IPS-20b (cell line): ENCODE data around the gene HECTD3.
"Not testable (repeated sequence)": the region's sequence is repeated elsewhere in the genome, so short reads cannot be mapped to it uniquely, and the experiment has no call there.

Experiments
- H3K27ac ChIP-seq: one replicate; pipeline ENCODE4 v1.5.1; 2013; ENCODE audit warnings: low read length
- H3K27me3 ChIP-seq: 2 replicates; pipeline ENCODE4 v1.6.1; 2013; ENCODE audit warnings: mild to moderate bottlenecking, low read length, inconsistent platforms; ENCODE audit not compliant: insufficient read depth
- H3K36me3 ChIP-seq: 2 replicates; pipeline ENCODE4 v1.6.1; 2013; ENCODE audit warnings: low read depth, mild to moderate bottlenecking, inconsistent platforms, low read length, moderate library complexity; ENCODE audit not compliant: insufficient read depth
- H3K4me1 ChIP-seq: 2 replicates; pipeline ENCODE4 v1.6.1; 2013; ENCODE audit warnings: mild to moderate bottlenecking, control low read depth, inconsistent platforms, low read length, moderate library complexity; ENCODE audit not compliant: insufficient read depth
- H3K4me3 ChIP-seq: 2 replicates; pipeline ENCODE4 v1.5.1; 2013; ENCODE audit warnings: mild to moderate bottlenecking, low read length, inconsistent platforms
- H3K9ac ChIP-seq: 2 replicates; pipeline ENCODE4 v1.6.1; 2013; ENCODE audit warnings: low read depth, mild to moderate bottlenecking, inconsistent platforms, low read length, moderate library complexity
- H3K9me3 ChIP-seq: 2 replicates; pipeline ENCODE4 v1.6.1; 2013; ENCODE audit warnings: mild to moderate bottlenecking, low read depth, low read length, inconsistent platforms; ENCODE audit not compliant: insufficient read depth

The HECTD3 gene

GRCh38 chr1:44970317-44970716 is 40.8 kb downstream of the HECTD3 start:
- Histone ChIP-seq H3K4me1 (no peaks in the 10 kb centered on the region), H3K36me3 (peaks cover 12% of the 10 kb centered on the region), H3K9me3 (no peaks in the 10 kb centered on the region), H3K27me3 (no peaks in the 10 kb centered on the region), H3K9ac (no peak overlapping the region), H3K27ac (no peak overlapping the region), H3K4me3 (no peak overlapping the region)

DNA sequence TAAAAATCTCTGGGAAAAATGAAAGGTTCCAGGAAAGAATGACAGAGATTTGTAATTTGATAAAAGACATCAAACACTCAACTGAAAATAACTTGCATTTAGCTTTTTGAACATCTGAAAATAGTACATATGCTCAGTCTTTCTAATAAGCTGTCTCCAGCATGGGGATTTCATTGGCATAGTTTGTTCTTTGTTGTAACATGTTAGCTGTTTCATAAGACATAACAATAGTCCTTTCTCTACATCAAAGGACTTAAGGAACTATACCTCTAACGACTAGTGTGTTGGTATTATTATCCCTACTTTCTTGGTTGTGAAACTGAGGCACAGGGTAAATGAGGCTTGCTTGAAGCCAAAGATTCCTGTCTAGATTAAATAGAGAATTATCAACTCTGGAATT is 46.7 kb downstream of the HECTD3 start:
- no peak overlapping the region for H3K9ac ChIP-seq
- no peak overlapping the region for H3K4me3 ChIP-seq
- H3K9me3 ChIP-seq, result no peaks in the 10 kb centered on the region
- H3K27me3 ChIP-seq, result no peaks in the 10 kb centered on the region
- H3K27ac ChIP-seq, result no peak overlapping the region
- H3K36me3 ChIP-seq, result no peaks in the 10 kb centered on the region
- H3K4me1 ChIP-seq, result no peaks in the 10 kb centered on the region

DNA sequence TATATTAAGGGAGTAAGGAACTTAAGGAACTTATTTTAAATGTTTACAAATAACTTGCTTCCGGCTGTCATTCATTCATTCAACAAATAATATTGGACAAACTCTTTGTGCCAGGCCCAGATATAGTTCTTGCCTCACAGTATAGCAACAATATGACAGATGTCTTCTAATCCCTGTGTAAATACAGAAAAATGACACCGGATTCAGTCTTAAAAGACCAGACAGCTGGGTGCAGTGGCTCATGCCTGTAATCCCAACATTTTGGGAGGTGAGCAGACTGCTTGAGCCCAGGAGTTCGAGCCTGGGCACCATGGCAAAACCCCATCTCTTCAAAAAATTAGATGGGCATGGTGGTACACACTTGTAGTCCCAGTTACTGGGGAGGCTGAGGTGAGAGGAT is 48.4 kb downstream of the HECTD3 start:
- Histone ChIP-seq H3K36me3 (no peaks in the 10 kb centered on the region), H3K27me3 (no peaks in the 10 kb centered on the region), H3K4me3 (no peak overlapping the region), H3K4me1 (no peaks in the 10 kb centered on the region), H3K9me3 (no peaks in the 10 kb centered on the region), H3K27ac (no peak overlapping the region), H3K9ac (no peak overlapping the region)

DNA sequence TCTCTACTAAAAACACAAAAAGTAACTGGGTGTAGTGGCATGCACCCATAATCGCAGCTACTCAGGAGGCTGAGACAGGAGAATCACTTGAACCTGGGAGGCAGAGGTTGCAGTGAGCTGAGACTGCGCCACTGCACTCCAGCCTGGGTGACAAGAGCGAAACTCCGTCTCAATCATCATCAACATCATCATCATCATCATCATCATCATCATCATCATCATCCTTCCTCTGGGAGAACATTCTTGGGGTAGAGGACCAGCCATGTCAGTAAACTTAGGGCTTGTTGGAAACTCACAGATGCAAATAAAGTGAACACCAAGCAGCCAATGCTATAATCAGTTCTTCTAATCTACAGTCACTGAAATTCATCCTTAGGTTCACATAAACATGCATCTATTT is 49.1 kb downstream of the HECTD3 start:
- H3K27me3 ChIP-seq, H3K27ac ChIP-seq, H3K36me3 ChIP-seq: not testable (repeated sequence)

GRCh38 chr1:44957566-44957965 is 53.6 kb downstream of the HECTD3 start:
- not testable (repeated sequence) for H3K9me3 ChIP-seq, H3K9ac ChIP-seq, H3K4me3 ChIP-seq, H3K27me3 ChIP-seq, H3K4me1 ChIP-seq, H3K36me3 ChIP-seq, H3K27ac ChIP-seq

More for the DNA sequence above, 49.1 kb downstream of the HECTD3 start:
- not testable (repeated sequence) for H3K9ac ChIP-seq, H3K4me1 ChIP-seq, H3K4me3 ChIP-seq, H3K9me3 ChIP-seq

GRCh38 chr1:44956077-44956476 is 55.0 kb downstream of the HECTD3 start:
- not testable (repeated sequence) for H3K27me3 ChIP-seq

More at GRCh38 chr1:44956077-44956476, 55.0 kb downstream of the HECTD3 start:
- H3K4me1 ChIP-seq, H3K4me3 ChIP-seq, H3K9ac ChIP-seq, H3K27ac ChIP-seq, H3K36me3 ChIP-seq, H3K9me3 ChIP-seq: not testable (repeated sequence)
